ENCODE results near the gene TRAF6.
"Not testable (repeated sequence)": the region's sequence is repeated elsewhere in the genome, so short reads cannot be mapped to it uniquely, and the experiment has no call there.

TRAF6 gene

GRCh38 chr11:36512016-36512415 is 1.9 kb upstream of the TRAF6 start:
- Histone ChIP-seq H3K4me1 (peaks cover 0 to 13% (median 3%) of the 10 kb centered on the region in 4 donors), H3K27me3 (peaks cover 0 to 4% of the 10 kb centered on the region in 2 donors), H3K27ac (no peak overlapping the region), H3K9me3 (peaks cover 0 to 6% (median 0%) of the 10 kb centered on the region in 3 donors), H3K36me3 (no peaks in the 10 kb centered on the region), H3K4me3 (no peak overlapping the region)
- no peak for DNase-seq
- intact Hi-C loops (cut with DNase I; ENCODE audit: low total_unique reads) = no loop called here
- no peak for TF ChIP-seq CTCF (IDR thresholded peaks at IDR 0.05)

- Histone ChIP-seq H3K4me3 (peak overlapping the region in 1 of 2 donors; percentile 77), H3K4me1 (peaks cover 0 to 21% (median 4%) of the 10 kb centered on the region in 4 donors)
- H3K36me3 ChIP-seq; H3K27me3 ChIP-seq; H3K9me3 ChIP-seq; DNase-seq; intact Hi-C loops (cut with DNase I; ENCODE audit: low total_unique reads); H3K27ac ChIP-seq: not testable (repeated sequence)
Measured at GRCh38 chr11:36511062-36511461, 990 bp upstream of the TRAF6 start.

- peak overlapping the region; percentile 77 to 92 for H3K4me3 ChIP-seq
- H3K9me3 ChIP-seq = peaks cover 0 to 6% (median 0%) of the 10 kb centered on the region in 3 donors
- peaks cover 0 to 21% (median 4%) of the 10 kb centered on the region in 4 donors for H3K4me1 ChIP-seq
- H3K36me3 ChIP-seq = no peaks in the 10 kb centered on the region
- intact Hi-C loops (cut with DNase I; ENCODE audit: low total_unique reads) = no loop called here
- no peak for TF ChIP-seq CTCF (IDR thresholded peaks at IDR 0.05)
- peaks cover 0 to 4% of the 10 kb centered on the region in 2 donors for H3K27me3 ChIP-seq
- DNase-seq = no peak
- H3K27ac ChIP-seq = peak overlapping the region; percentile 85 to 95
Measured at GRCh38 chr11:36510594-36510942, 496 bp upstream of the TRAF6 start.

- intact Hi-C loops (cut with DNase I; ENCODE audit: low total_unique reads) = no loop called here
- DNase-seq = no peak
Measured at GRCh38 chr11:36509201-36509639, 852 bp downstream of the TRAF6 start.

GRCh38 chr11:36508743-36509142 is 1.3 kb downstream of the TRAF6 start:
- Histone ChIP-seq H3K27me3 (no peaks in the 10 kb centered on the region), H3K27ac (peak overlapping the region; percentile 85 to 95), H3K9me3 (no peaks in the 10 kb centered on the region), H3K4me3 (peak overlapping the region; percentile 77 to 92), H3K36me3 (no peaks in the 10 kb centered on the region), H3K4me1 (peaks cover 0 to 23% (median 4%) of the 10 kb centered on the region in 4 donors)
- no peak for TF ChIP-seq CTCF (IDR thresholded peaks at IDR 0.05)
- intact Hi-C loops (cut with DNase I; ENCODE audit: low total_unique reads) = no loop called here
- no peak for DNase-seq

More at GRCh38 chr11:36509201-36509639, 852 bp downstream of the TRAF6 start:
- no peaks in the 10 kb centered on the region for H3K27me3 ChIP-seq
- H3K9me3 ChIP-seq = peaks cover 0 to 4% (median 0%) of the 10 kb centered on the region in 3 donors
- peak overlapping the region; percentile 77 to 92 for H3K4me3 ChIP-seq
- no peak for TF ChIP-seq CTCF (IDR thresholded peaks at IDR 0.05)
- no peaks in the 10 kb centered on the region for H3K36me3 ChIP-seq
- peaks cover 0 to 21% (median 4%) of the 10 kb centered on the region in 4 donors for H3K4me1 ChIP-seq
- peak overlapping the region; percentile 85 to 95 for H3K27ac ChIP-seq

- intact Hi-C loops (cut with DNase I; ENCODE audit: low total_unique reads) = no loop called here
- Histone ChIP-seq H3K27ac (peak overlapping the region; percentile 85 to 95), H3K36me3 (no peaks in the 10 kb centered on the region), H3K4me1 (peaks cover 0 to 31% (median 7%) of the 10 kb centered on the region in 4 donors), H3K27me3 (no peaks in the 10 kb centered on the region), H3K9me3 (no peaks in the 10 kb centered on the region), H3K4me3 (peak overlapping the region in 1 of 2 donors; percentile 92)
- TF ChIP-seq CTCF (IDR thresholded peaks at IDR 0.05) = no peak
- peak in 1 of 2 donors; percentile 19 for DNase-seq
Measured at GRCh38 chr11:36507824-36508489, 2.1 kb downstream of the TRAF6 start.
